H9 (cell line): Measurements from ENCODE around the gene KRT12. TPM values are rescaled to one million over a fixed set of nuclear protein-coding genes. Genes with fewer than 3 reads are reported as not detected.

Source experiments
- DNase-seq: peaks from one replicate; pipeline ENCODE4 v3.0.0-alpha.2; 2017
- H2AFZ ChIP-seq: one replicate; pipeline ENCODE4 v1.6.1; 2013; ENCODE audit warnings: mild to moderate bottlenecking, low read length, control low read depth, moderate library complexity
- H2AK5ac ChIP-seq: 2 replicates; pipeline ENCODE4 v1.6.1; 2013; ENCODE audit warnings: low read length, control low read depth, mixed read lengths; ENCODE audit not compliant: insufficient read length
- H2BK120ac ChIP-seq: one replicate; pipeline ENCODE4 v1.6.1; 2013; ENCODE audit warnings: low read depth, mild to moderate bottlenecking, low read length, control low read depth, inconsistent platforms; ENCODE audit not compliant: poor library complexity, severe bottlenecking
- H2BK12ac ChIP-seq: 2 replicates; pipeline ENCODE4 v1.6.1; 2013; ENCODE audit warnings: low read length, control low read depth, mixed read lengths, low read depth; ENCODE audit not compliant: insufficient read length
- H2BK15ac ChIP-seq: 2 replicates; pipeline ENCODE4 v1.6.1; 2013; ENCODE audit warnings: low read depth, low read length, control low read depth
- H2BK20ac ChIP-seq: one replicate; pipeline ENCODE4 v1.6.1; 2013; ENCODE audit warnings: low read depth, mild to moderate bottlenecking, low read length, control low read depth, inconsistent platforms; ENCODE audit not compliant: poor library complexity, severe bottlenecking
- H2BK5ac ChIP-seq: 2 replicates; pipeline ENCODE4 v1.6.1; 2013; ENCODE audit warnings: low read length, control low read depth, mixed read lengths; ENCODE audit not compliant: insufficient read length
- H3K14ac ChIP-seq: 2 replicates; pipeline ENCODE4 v1.6.1; 2013; ENCODE audit warnings: low read length, control low read depth; ENCODE audit not compliant: insufficient read depth
- H3K18ac ChIP-seq: 2 replicates; pipeline ENCODE4 v1.6.1; 2013; ENCODE audit warnings: low read depth, mild to moderate bottlenecking, mixed read lengths, low read length, control low read depth; ENCODE audit not compliant: insufficient read length
- H3K23ac ChIP-seq: 2 replicates; pipeline ENCODE4 v1.6.1; 2013; ENCODE audit warnings: low read length, control low read depth, mixed read lengths, low read depth; ENCODE audit not compliant: insufficient read length
- H3K23me2 ChIP-seq: 2 replicates; pipeline ENCODE4 v1.6.1; 2013; ENCODE audit warnings: low read depth, mild to moderate bottlenecking, mixed read lengths, low read length, control low read depth; ENCODE audit not compliant: insufficient read length, poor library complexity, severe bottlenecking
- H3K27ac ChIP-seq: 2 replicates; pipeline ENCODE4 v1.5.1; 2013; ENCODE audit warnings: low read length, control low read depth, mixed read lengths, low read depth; ENCODE audit not compliant: insufficient read length
- H3K27me3 ChIP-seq: 2 replicates; pipeline ENCODE4 v1.6.1; 2013; ENCODE audit warnings: low read length, control low read depth, inconsistent platforms; ENCODE audit not compliant: insufficient read depth
- H3K4ac ChIP-seq: 2 replicates; pipeline ENCODE4 v1.6.1; 2013; ENCODE audit warnings: low read depth, mild to moderate bottlenecking, control low read depth, inconsistent platforms, low read length, moderate library complexity
- H3K4me1 ChIP-seq: 2 replicates; pipeline ENCODE4 v1.6.1; 2013; ENCODE audit warnings: low read length, control low read depth, inconsistent platforms; ENCODE audit not compliant: insufficient read depth
- H3K4me2 ChIP-seq: 2 replicates; pipeline ENCODE4 v1.6.1; 2013; ENCODE audit warnings: low read length, control low read depth, mixed read lengths; ENCODE audit not compliant: insufficient read length, insufficient read depth
- H3K56ac ChIP-seq: 2 replicates; pipeline ENCODE4 v1.6.1; 2013; ENCODE audit warnings: low read depth, mild to moderate bottlenecking, mixed read lengths, low read length, control low read depth; ENCODE audit not compliant: insufficient read length
- H3K79me1 ChIP-seq: 2 replicates; pipeline ENCODE4 v1.6.1; 2013; ENCODE audit warnings: low read depth, mild to moderate bottlenecking, moderate library complexity, low read length, control low read depth, inconsistent platforms; ENCODE audit not compliant: insufficient read depth, poor library complexity, severe bottlenecking
- H3K79me2 ChIP-seq: 2 replicates; pipeline ENCODE4 v1.6.1; 2013; ENCODE audit warnings: low read length, control low read depth, inconsistent platforms; ENCODE audit not compliant: insufficient read depth
- H3K9ac ChIP-seq: 2 replicates; pipeline ENCODE4 v1.6.1; 2013; ENCODE audit warnings: low read length, control low read depth, mixed read lengths; ENCODE audit not compliant: insufficient read length; ENCODE audit errors: extremely low read depth
- H3K9me3 ChIP-seq: one replicate; pipeline ENCODE4 v1.6.1; 2013; ENCODE audit warnings: low read depth, low read length, inconsistent platforms; ENCODE audit not compliant: control insufficient read depth
- H3T11ph ChIP-seq: one replicate; pipeline ENCODE4 v1.6.1; 2013; ENCODE audit warnings: mild to moderate bottlenecking, low read length, control low read depth, inconsistent platforms
- H4K20me1 ChIP-seq: one replicate; pipeline ENCODE4 v1.6.1; 2013; ENCODE audit not compliant: control insufficient read depth, insufficient read length, insufficient read depth
- H4K5ac ChIP-seq: 2 replicates; pipeline ENCODE4 v1.6.1; 2013; ENCODE audit warnings: low read depth, mild to moderate bottlenecking, mixed read lengths, low read length, control low read depth; ENCODE audit not compliant: insufficient read length
- H4K8ac ChIP-seq: replicated peaks from 2 replicates; pipeline ENCODE4 v1.6.1; 2013; ENCODE audit warnings: low read length, control low read depth, mixed read lengths, low read depth; ENCODE audit not compliant: insufficient read length
- H4K91ac ChIP-seq: 2 replicates; pipeline ENCODE4 v1.6.1; 2013; ENCODE audit warnings: low read depth, mild to moderate bottlenecking, moderate library complexity, mixed read lengths, low read length, control low read depth; ENCODE audit not compliant: insufficient read length
- H3K27ac Mint-ChIP-seq, 3 experiments: 2 replicates in 2 of 3; 3 replicates in 1 of 3; pipeline ENCODE4 v1.8.0; 2020 to 2021; ENCODE audit warnings: mixed read lengths in 3 of 3, mild to moderate bottlenecking in 1 of 3, moderate library complexity in 1 of 3
- H3K27me3 Mint-ChIP-seq: 2 replicates; pipeline ENCODE4 v1.8.0; 2021; ENCODE audit warnings: low read depth, mild to moderate bottlenecking, moderate library complexity, mixed read lengths
- H3K36me3 Mint-ChIP-seq, 3 experiments: 2 replicates in 2 of 3; 3 replicates in 1 of 3; pipeline ENCODE4 v1.8.0; 2020 to 2021; ENCODE audit warnings: low read depth in 3 of 3, mixed read lengths in 3 of 3; ENCODE audit not compliant: insufficient read depth in 1 of 3
- H3K4me1 Mint-ChIP-seq, 2 experiments: 2 replicates each; pipeline ENCODE4 v1.8.0; 2020; ENCODE audit warnings: mixed read lengths in 2 of 2
- H3K4me3 Mint-ChIP-seq, 2 experiments: 2 replicates in 1 of 2; 3 replicates in 1 of 2; pipeline ENCODE4 v1.8.0; 2020 to 2021; ENCODE audit warnings: mild to moderate bottlenecking in 2 of 2, mixed read lengths in 2 of 2, moderate library complexity in 1 of 2
- H3K9me3 Mint-ChIP-seq, 2 experiments: 2 replicates in 1 of 2; 3 replicates in 1 of 2; pipeline ENCODE4 v1.8.0; 2020; ENCODE audit warnings: mild to moderate bottlenecking in 2 of 2, mixed read lengths in 2 of 2, moderate library complexity in 1 of 2
- CTCF ChIP-seq: fragments of 200-600 bp; sonication (generic); conservative IDR thresholded peaks from 3 replicates; pipeline ENCODE4 v1.8.0; 2021; ENCODE audit warnings: antibody characterized with exemption, mild to moderate bottlenecking
- WGBS: extraction: QIAGEN DNeasy Blood & Tissue Kit; methylation state at CpG from one replicate; pipeline ENCODE4 v1.1.7; 2013; ENCODE audit warnings: missing lambda C conversion rate, low lambda C conversion rate, mixed read lengths; ENCODE audit not compliant: insufficient read length; ENCODE audit errors: extremely low coverage; 5-methylcytosine and 5-hydroxymethylcytosine counted together
- total RNA-seq: library from RNA; stranded (reverse); gene quantifications from 2 replicates; pipeline ENCODE4 v1.2.1, GENCODE V29; 2021

KRT12 gene
- total RNA-seq, 1 experiment from 2014 or later, result not detected

- Histone ChIP-seq H3K23me2 (no peaks in the 10 kb centered on the region), H3K79me2 (no peaks in the 10 kb centered on the region), H3K4me1 (0 out of 2 replicates have a peak, but pooled peaks cover 2% of the 10 kb centered on the region), H4K91ac (no peak overlapping the region), H2AK5ac (no peak overlapping the region), H3K27ac (no peak overlapping the region), H2BK15ac (no peak overlapping the region), H3K9me3 (no peaks in the 10 kb centered on the region), H3T11ph (no peak overlapping the region), H3K23ac (no peak overlapping the region), H2BK5ac (no peak overlapping the region), H3K14ac (no peak overlapping the region), H2BK20ac (no peak overlapping the region), H3K4me2 (no peak overlapping the region), H4K20me1 (no peaks in the 10 kb centered on the region), H2BK12ac (no peak overlapping the region), H3K56ac (no peak overlapping the region), H3K4ac (no peak overlapping the region), H2BK120ac (no peak overlapping the region), H3K79me1 (no peaks in the 10 kb centered on the region), H2AFZ (no peak overlapping the region), H3K18ac (no peak overlapping the region), H3K27me3 (no peaks in the 10 kb centered on the region), H3K9ac (no peak overlapping the region), H4K8ac (no peak overlapping the region), H4K5ac (no peak overlapping the region)
- Mint-ChIP-seq H3K27me3 (peaks cover 4% of the 10 kb centered on the region), H3K4me1 (peaks cover 14 to 35% of the 10 kb centered on the region in 2 experiments), H3K27ac (no peak overlapping the region), H3K4me3 (no peak overlapping the region), H3K36me3 (no peaks in the 10 kb centered on the region), H3K9me3 (no peaks in the 10 kb centered on the region)
- TF ChIP-seq CTCF, result no peak
- no CpG with 5 or more reads among the region's 4 CpGs for WGBS
- DNase-seq, result no peak
These were observed 35.5 kb upstream of the KRT12 start for GRCh38 chr17:40902498-40902897.
